Smooth muscle cell (in vitro differentiated cells): ENCODE results near the gene TEX14. TPM values are rescaled to one million over a fixed set of nuclear protein-coding genes. Genes with fewer than 3 reads are reported as not detected.

Experiments used
- DNase-seq: peaks from one replicate; lab custom pipeline; 2025; ENCODE audit not compliant: unreplicated experiment; lab: John Stamatoyannopoulos, UW
- H2AFZ ChIP-seq: fragments of 200-600 bp; sonication (generic); 2 replicates; pipeline ENCODE4 v1.6.0; 2016; ENCODE audit warnings: antibody characterized with exemption, low read depth, mild to moderate bottlenecking
- H3F3A ChIP-seq: fragments of 200-600 bp; sonication (generic); 2 replicates; pipeline ENCODE4 v1.6.0; 2017; ENCODE audit warnings: antibody characterized with exemption, low read depth
- H3K27ac ChIP-seq: fragments of 200-600 bp; sonication (generic); 2 replicates; pipeline ENCODE4 v1.5.1; 2016; ENCODE audit warnings: low read depth, mild to moderate bottlenecking
- H3K27me3 ChIP-seq: fragments of 200-600 bp; sonication (generic); 2 replicates; pipeline ENCODE4 v1.6.1; 2016; ENCODE audit warnings: low read depth, mild to moderate bottlenecking
- H3K36me3 ChIP-seq: fragments of 200-600 bp; sonication (generic); 2 replicates; pipeline ENCODE4 v1.5.1; 2016; ENCODE audit warnings: low read depth
- H3K4me1 ChIP-seq: fragments of 200-600 bp; sonication (generic); 2 replicates; pipeline ENCODE4 v1.5.1; 2016; ENCODE audit warnings: low read depth
- H3K4me2 ChIP-seq: fragments of 200-600 bp; sonication (generic); 2 replicates; pipeline ENCODE4 v1.6.0; 2016; ENCODE audit warnings: mild to moderate bottlenecking
- H3K4me3 ChIP-seq: fragments of 200-600 bp; sonication (generic); 2 replicates; pipeline ENCODE4 v1.5.1; 2016; ENCODE audit warnings: mild to moderate bottlenecking
- H3K79me2 ChIP-seq: fragments of 200-600 bp; sonication (generic); 2 replicates; pipeline ENCODE4 v1.6.0; 2016; ENCODE audit warnings: low read depth, mild to moderate bottlenecking
- H3K9ac ChIP-seq: fragments of 200-600 bp; sonication (generic); 2 replicates; pipeline ENCODE4 v1.6.0; 2016; ENCODE audit warnings: low read depth
- H3K9me3 ChIP-seq: fragments of 200-600 bp; sonication (generic); replicated peaks from 2 replicates; pipeline ENCODE4 v1.5.1; 2016; ENCODE audit warnings: low read depth
- H4K20me1 ChIP-seq: fragments of 200-600 bp; sonication (generic); 2 replicates; pipeline ENCODE4 v1.6.0; 2016; ENCODE audit warnings: low read depth
- WGBS: methylation state at CpG from one replicate; pipeline ENCODE4 v1.1.7; 2016; ENCODE audit warnings: low lambda C conversion rate; 5-methylcytosine and 5-hydroxymethylcytosine counted together
- polyA plus RNA-seq: library from polyadenylated mRNA; unstranded; fragments of >200 nt; fragmentation: Nextera tagmentation; extraction: Ambion mirVana; gene quantifications from 2 replicates; pipeline ENCODE4 v1.2.1, GENCODE V29; 2016
- total RNA-seq: library from RNA; depleted of rRNA; stranded (reverse); fragments of >200 nt; gene quantifications from 2 replicates; pipeline ENCODE4 v1.2.3, GENCODE V29; 2014
- TF ChIP-seq, protein P1 (sequence below): fragments of 200-600 bp; sonication (generic); IDR thresholded peaks from 2 replicates; pipeline ENCODE4 v1.5.1; 2017; ENCODE audit warnings: borderline replicate concordance, mild to moderate bottlenecking, antibody characterized with exemption; ENCODE audit not compliant: insufficient read depth, poor library complexity, severe bottlenecking

The TEX14 gene
- total and polyA plus RNA-seq, 2 experiments from 2014 or later, result 0.04 TPM; not detected in 1

DNA sequence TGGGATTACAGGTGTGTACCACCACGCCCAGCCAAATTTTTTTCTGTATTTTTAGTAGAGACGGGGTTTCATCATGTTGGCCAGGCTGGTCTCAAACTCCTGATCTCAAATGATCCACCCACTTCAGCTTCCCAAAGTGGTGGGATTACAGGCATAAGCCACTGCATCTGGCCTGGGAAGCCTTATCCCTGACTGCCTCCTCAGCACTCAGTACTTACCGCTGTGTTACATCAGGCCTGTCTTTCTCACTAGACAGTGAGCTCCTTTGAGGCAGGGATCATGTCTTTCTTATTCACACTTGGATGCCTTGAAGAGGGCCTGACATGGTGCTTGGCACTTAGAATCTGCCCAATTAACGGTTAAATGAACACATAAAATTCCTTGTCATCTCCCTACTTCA lies 121.1 kb downstream of the TEX14 start:
- Histone ChIP-seq H4K20me1 (no peaks in the 10 kb centered on the region), H2AFZ (no peak overlapping the region), H3K27me3 (peaks cover 8% of the 10 kb centered on the region), H3K4me2 (no peak overlapping the region), H3K4me3 (no peak overlapping the region), H3K27ac (no peak overlapping the region), H3K9me3 (no peaks in the 10 kb centered on the region), H3K9ac (no peak overlapping the region), H3K4me1 (no peaks in the 10 kb centered on the region), H3F3A (no peaks in the 10 kb centered on the region), H3K79me2 (no peaks in the 10 kb centered on the region), H3K36me3 (no peaks in the 10 kb centered on the region)
- no peak for DNase-seq
- TF ChIP-seq, protein P1, sequence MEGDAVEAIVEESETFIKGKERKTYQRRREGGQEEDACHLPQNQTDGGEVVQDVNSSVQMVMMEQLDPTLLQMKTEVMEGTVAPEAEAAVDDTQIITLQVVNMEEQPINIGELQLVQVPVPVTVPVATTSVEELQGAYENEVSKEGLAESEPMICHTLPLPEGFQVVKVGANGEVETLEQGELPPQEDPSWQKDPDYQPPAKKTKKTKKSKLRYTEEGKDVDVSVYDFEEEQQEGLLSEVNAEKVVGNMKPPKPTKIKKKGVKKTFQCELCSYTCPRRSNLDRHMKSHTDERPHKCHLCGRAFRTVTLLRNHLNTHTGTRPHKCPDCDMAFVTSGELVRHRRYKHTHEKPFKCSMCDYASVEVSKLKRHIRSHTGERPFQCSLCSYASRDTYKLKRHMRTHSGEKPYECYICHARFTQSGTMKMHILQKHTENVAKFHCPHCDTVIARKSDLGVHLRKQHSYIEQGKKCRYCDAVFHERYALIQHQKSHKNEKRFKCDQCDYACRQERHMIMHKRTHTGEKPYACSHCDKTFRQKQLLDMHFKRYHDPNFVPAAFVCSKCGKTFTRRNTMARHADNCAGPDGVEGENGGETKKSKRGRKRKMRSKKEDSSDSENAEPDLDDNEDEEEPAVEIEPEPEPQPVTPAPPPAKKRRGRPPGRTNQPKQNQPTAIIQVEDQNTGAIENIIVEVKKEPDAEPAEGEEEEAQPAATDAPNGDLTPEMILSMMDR, result no peak
- 71% methylated on average over 4 of the region's 4 CpGs for WGBS

DNA sequence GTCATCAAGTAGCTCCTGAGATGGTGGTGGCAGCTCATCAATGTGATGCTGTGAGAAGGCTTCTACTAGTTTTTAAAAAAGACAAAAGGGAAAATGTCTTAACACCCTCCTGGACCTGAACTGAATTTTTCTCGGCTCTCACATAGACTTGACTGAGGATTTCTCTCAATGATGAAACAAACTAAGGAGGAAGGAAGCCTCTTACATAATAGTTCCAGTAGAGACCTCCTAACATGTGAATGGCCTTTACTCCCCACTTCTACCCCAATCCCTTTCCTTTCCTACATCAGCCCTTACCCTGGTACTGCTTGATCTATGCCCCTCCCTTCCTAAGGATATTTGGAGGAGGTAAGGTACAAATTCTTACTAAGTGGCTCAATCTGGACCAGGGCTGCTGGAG lies 122.6 kb downstream of the TEX14 start:
- no peak overlapping the region for H3K9ac ChIP-seq
- H4K20me1 ChIP-seq, result no peaks in the 10 kb centered on the region
- H3F3A ChIP-seq, result no peaks in the 10 kb centered on the region
- H3K79me2 ChIP-seq, result no peaks in the 10 kb centered on the region
- H3K4me1 ChIP-seq, result no peaks in the 10 kb centered on the region
- H3K27me3 ChIP-seq, result peaks cover 18% of the 10 kb centered on the region
- H3K36me3 ChIP-seq, result no peaks in the 10 kb centered on the region
- H3K4me2 ChIP-seq, result no peak overlapping the region
- no peak overlapping the region for H3K4me3 ChIP-seq
- 86% methylated on average over 1 of the region's 1 CpG for WGBS
- H3K27ac ChIP-seq, result no peak overlapping the region
- H2AFZ ChIP-seq, result no peak overlapping the region
- TF ChIP-seq, protein P1, result no peak
- DNase-seq, result no peak
- H3K9me3 ChIP-seq, result no peaks in the 10 kb centered on the region

DNA sequence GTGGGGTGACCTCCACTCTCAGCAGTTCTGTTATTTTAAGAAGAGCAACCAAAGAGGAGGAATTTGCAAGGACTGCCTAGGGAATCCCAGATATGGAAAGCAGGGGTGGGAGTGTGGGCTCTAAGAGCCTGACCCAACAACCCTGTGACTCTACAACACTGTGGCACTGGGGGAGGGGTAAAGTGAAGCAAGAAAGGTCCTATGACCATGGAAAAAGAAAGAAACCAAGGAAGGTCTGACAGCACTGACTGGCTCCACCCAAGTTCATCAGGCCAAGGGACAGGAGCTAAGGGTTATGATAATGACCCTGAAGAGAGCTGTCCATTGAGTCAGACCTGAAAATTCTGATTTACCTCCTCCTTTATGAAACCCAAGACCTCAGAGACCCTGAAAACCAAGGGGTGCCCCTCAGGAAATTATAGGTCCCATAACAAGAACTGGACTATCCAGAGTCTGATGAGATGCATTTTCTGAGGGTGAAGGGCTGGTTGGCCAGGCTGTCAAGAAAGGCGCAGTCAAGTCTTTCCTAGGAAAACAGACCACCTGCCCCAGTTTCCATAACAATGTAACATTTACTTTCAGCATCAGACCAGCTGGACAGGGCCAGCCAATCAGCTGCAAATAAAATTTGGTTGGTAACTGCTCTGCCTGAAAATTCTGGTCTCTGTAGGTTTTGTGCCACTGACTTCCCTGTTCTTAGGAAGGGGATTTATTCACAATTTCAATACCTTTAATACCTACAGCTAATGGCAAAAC lies 123.6 kb downstream of the TEX14 start:
- Histone ChIP-seq H3K27me3 (peaks cover 22% of the 10 kb centered on the region), H3K9me3 (no peaks in the 10 kb centered on the region), H3F3A (no peaks in the 10 kb centered on the region), H3K4me2 (no peak overlapping the region), H3K9ac (no peak overlapping the region), H3K27ac (no peak overlapping the region), H3K79me2 (no peaks in the 10 kb centered on the region), H3K36me3 (no peaks in the 10 kb centered on the region), H3K4me1 (no peaks in the 10 kb centered on the region), H4K20me1 (no peaks in the 10 kb centered on the region), H2AFZ (no peak overlapping the region), H3K4me3 (no peak overlapping the region)
- TF ChIP-seq, protein P1, result no peak
- no peak for DNase-seq
- WGBS, result 78% methylated on average over 1 of the region's 1 CpG
